GM12872 (cell line): ENCODE data around the gene ZWINT.

ENCODE experiments used
- CTCF ChIP-seq: IDR thresholded peaks from 3 replicates; pipeline ENCODE4 v1.5.1; 2011; ENCODE audit warnings: low read depth, mild to moderate bottlenecking, low read length, moderate library complexity; ENCODE audit not compliant: insufficient read depth

ZWINT gene

GRCh38 chr10:56351909-56352630, 9.0 kb downstream of the ZWINT start:
- TF ChIP-seq CTCF = no peak

DNA sequence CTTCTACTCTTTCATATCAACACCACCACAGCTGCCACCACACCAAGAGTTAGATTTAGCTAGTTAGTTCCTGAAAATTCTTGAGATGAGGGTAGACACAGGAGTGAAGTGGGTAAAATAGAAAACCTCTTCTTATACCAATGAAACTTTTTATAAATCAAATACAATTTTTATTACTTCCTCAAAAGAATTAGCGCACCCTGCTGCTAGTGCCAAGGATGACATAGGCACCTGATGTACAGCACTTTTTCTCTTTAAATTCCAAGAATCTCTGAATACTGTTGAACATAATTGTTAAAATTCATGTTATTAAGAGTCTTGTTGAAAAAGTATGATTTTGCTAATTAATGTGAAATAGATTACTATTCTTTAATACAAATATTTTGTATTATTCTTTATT, 11.4 kb downstream of the ZWINT start:
- no peak for TF ChIP-seq CTCF

DNA sequence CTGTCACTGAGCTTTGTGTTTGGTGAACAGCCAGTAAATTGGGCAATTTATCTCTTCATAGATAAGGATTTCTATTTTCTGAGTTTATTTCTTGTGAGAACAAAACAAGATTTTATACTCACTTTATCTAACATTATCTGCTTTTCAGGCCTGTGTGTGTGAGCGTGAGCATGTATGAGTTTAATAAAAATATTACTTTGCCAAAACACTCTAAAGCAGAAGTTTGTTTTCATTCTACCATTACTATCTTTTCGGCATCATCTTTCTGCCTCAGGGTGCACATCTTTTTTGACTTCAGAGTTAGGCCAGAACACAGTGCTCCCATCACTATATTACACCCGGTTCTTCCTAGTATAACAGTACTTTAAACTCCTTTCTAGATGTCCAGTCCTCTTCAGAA, 13.0 kb downstream of the ZWINT start:
- TF ChIP-seq CTCF = no peak

GRCh38 chr10:56346845-56347415, 14.1 kb downstream of the ZWINT start:
- TF ChIP-seq CTCF = no peak

DNA sequence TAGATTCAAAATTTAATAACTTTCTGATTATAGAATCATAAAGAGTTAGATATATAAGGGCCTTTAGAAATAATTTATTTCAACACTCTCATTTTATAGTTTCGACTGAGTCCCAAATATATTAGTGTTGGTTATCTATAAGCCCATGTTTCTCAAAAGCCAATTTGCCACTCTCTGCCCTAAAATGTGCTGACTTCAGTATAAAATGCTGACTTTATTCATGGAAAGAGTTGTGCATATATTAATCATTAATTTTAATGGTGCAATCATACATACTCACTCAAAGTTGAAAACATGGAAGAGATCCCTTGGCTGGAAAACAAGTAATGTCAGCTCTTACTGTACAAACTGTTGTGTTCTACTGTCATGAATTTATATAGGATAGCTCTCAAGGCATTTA, 19.4 kb downstream of the ZWINT start:
- TF ChIP-seq CTCF = no peak

DNA sequence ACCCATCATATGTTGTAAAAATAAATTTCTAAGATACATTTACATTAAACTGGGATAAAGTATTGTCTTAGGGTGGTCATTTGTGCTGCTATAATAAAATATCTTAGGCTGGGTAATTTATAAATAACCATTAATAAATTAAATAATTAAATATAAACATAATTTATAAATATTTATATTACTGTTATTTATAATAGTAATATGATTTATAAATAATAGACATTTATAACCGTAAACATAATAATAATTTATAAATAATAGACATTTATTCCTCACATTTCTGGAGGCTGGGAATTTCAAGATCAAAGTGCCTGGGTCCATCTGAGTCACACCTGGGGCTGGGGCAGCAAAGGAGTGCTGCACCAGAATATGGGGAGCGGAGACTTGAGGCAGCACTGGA, 31.1 kb downstream of the ZWINT start:
- no peak for TF ChIP-seq CTCF

DNA sequence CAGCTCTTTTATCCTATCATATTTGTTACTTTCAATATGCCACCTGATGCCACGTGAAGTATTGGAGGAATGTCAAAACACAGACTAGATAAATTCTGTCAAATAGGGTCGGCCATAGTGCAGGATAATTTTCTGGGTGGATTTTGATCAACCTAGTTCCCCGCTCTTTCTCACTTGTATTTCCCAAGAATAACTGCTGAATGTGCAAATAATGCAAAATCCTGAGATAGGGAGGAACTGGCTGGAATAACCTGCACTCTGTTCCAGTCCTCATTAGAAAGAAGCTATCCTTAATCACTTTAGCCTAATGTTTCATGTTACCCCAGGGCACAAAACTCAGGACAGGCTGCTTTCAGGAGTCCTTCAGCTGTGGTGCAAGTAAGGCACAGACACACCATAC, 33.9 kb downstream of the ZWINT start:
- TF ChIP-seq CTCF = no peak
